DMS53 (cell line): ENCODE data around the gene ARL1.
"Not testable (repeated sequence)": the region's sequence is repeated elsewhere in the genome, so short reads cannot be mapped to it uniquely, and the experiment has no call there.

Experiments used
- DNase-seq: peaks from one replicate; lab custom pipeline; 2025; lab: John Stamatoyannopoulos, UW

ARL1 gene

DNA sequence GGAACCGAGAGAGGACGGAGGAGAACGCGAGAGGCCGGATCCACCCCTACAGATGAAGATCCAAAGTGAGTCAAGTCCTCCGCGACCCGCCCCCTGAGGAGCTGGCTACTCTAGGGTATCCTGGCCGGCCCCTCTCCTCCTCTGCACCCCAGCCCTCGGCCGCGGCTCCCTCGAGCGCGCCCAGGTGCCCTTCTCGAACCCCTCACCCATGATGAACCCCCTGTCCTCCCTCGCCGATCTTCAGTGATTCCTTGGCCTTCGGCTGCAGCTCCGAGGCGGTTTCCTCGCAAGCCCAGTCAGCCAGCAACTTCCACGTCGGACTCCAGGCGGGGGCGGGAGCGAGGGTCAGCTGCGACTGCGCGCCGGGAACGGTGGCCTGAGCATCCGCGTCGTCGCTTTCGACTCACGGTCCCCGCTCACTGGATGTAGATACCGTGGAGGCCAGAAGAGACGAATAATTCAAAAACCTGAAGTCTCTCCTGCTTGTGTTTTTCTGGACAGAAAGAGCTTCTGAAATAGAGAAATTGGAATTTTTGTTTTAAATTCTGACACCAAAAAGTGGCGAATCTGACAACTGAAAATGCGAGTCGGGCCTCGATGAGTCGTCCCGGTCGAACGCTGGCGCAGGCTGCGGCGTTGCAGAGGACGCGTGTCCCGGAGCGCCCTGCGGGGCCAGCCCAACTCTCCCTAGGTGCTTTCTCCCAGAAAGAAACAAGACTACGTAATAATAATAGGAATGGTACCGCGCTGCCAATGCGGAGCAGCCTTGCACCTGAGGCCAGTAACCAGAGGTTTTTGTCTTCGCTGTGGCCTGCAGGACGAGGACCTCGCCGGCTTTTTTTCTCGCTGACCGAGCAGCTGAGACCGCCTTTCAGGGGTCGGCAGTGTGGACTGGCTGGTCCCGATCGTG is at the start of gene ARL1:
Gene ARL1 (minus strand): TSS at position 337 of the 910 bp plus-strand sequence. CDS start 127 bp downstream, at position 210.
- peak; percentile 96 for DNase-seq

DNA sequence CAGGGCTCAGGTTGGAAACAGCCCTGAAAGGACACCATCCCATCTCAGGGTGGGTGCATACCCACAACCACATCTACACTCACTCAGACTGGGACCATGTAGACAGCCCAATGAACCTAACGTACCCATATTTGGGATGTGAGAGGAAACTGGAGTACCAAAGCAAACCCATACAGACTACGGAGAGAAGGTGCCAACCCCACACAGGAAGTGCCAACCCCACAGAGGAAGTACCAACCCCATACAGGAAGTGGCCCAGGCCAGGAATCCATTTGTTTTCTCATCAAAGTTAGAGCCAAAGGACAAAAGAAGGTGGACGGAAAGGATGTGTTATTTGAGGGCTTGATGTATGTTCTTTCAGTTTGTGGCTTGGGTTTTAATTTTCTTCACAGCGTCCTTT is 48.1 kb upstream of the ARL1 start:
- no peak for DNase-seq

GRCh38 chr12:101441461-101442224 is 34.1 kb upstream of the ARL1 start:
- DNase-seq = no peak

GRCh38 chr12:101439236-101439635 is 31.7 kb upstream of the ARL1 start:
- DNase-seq = no peak

- peak; percentile 25 for DNase-seq
Observed at GRCh38 chr12:101436136-101436535, 28.6 kb upstream of the ARL1 start.

- DNase-seq = no peak
Observed at GRCh38 chr12:101430456-101430855, 22.9 kb upstream of the ARL1 start.

DNA sequence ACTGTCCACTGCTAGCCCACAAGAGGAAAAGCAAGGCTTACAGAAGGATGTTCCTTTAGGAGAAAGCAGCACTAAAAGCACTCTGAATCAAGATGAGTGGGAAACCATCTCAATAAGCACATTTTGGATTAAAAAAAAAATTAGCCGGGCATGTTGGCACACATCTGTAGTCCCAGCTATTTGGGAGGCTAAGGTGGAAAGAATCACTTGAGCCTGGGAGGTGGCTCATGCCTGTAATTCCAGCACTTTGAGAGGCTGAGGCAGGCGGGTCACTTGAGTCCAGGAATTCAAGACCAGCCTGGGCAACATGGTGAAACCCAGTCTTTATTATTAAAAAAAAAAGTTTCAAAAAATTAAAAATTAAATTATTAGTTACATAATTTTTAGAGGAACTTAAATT is 17.0 kb upstream of the ARL1 start:
- no peak for DNase-seq

GRCh38 chr12:101422066-101422465 is 14.5 kb upstream of the ARL1 start:
- not testable (repeated sequence) for DNase-seq

- DNase-seq = no peak
Observed at GRCh38 chr12:101415228-101415627, 7.7 kb upstream of the ARL1 start.

GRCh38 chr12:101414533-101415119 is 7.1 kb upstream of the ARL1 start:
- peak; percentile 84 for DNase-seq

GRCh38 chr12:101410169-101410568 is 2.6 kb upstream of the ARL1 start:
- not testable (repeated sequence) for DNase-seq

DNA sequence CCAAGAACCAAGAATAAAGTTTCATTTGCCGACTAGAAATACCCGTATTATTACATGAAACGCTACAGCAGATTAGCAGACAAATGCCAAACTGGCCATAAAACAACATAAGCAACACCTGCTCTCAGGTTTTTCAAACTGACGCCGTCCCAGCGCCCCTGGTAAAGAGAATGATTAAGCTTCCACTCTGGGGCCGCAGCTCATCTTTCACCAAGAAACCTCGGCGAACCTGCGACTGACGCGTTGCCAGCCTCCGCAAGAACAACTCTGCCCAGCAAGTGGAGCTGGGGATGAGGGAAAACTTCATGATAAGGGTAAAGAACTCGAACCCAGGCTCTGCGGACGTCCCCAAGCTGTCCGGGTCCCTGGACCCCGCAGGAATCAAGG is 530 bp downstream of the ARL1 start:
- DNase-seq = peak; percentile 73

DNA sequence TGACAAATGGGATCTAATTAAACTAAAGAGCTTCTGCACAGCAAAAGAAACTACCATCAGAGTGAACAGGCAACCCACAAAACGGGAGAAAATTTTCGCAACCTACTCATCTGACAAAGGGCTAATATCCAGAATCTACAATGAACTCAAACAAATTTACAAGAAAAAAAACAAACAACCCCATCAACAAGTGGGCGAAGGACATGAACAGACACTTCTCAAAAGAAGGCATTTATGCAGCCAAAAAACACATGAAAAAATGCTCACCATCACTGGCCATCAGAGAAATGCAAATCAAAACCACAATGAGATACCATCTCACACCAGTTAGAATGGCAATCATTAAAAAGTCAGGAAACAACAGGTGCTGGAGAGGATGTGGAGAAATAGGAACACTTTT is 16.4 kb downstream of the ARL1 start:
- not testable (repeated sequence) for DNase-seq

GRCh38 chr12:101379149-101379548 is 28.4 kb downstream of the ARL1 start:
- no peak for DNase-seq

DNA sequence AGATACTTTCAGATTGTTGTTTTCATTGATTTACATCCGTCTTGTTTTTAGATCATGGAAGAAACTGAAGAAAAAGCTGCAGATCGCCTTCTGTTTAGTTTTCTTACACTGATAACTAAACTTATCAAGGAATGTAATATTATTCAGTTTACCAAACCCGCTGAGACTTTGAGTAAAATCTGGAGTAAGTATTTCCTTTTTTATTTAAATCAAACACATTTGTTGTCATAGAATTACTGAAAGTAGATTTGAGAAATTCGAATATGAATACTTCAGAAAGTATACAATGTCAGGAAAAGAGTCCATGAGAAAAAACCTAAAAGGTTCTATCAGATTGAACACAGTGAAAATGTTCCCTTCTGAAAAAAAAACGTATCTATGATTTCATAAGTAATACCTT is 32.0 kb downstream of the ARL1 start:
- DNase-seq = no peak

DNA sequence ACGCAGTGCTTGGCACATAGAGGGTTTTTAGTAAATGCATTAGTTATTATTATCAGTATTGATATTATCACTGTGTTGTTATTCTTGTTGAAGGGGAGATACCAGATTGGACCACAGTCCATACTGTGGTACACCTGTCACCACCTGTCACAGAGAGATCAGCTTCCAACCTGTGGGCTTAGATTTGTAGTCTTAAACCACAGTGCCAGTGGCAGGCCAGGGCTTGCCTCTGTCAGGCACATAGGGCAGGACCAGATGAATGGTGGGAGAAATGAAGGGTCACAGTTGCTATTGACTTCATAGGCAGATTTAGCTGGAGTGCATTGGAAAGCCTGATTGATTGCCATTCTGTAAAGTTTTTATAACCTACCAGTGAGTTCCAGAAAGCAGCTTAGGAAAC is 35.1 kb downstream of the ARL1 start:
- no peak for DNase-seq

DNA sequence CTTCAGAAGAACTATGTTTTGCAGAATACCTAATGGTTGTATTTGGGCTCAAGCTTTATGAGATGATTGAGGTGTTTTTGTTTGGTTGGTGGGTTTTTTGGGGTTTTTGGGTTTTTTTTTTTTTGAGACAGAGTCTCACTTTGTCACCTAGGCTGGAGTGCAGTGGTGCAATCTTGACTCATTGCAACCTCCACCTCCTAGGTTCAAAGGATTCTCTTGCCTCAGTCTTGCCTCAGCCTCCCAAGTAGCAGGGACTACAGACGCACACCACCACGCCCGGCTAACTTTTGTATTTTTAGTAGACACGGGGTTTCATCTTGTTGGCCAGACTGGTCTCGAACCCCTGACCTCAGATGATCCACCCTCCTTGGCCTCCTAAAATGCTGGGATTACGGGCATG is 39.6 kb downstream of the ARL1 start:
- DNase-seq = no peak

- DNase-seq = no peak
Observed at GRCh38 chr12:101361455-101361854, 46.1 kb downstream of the ARL1 start.

DNA sequence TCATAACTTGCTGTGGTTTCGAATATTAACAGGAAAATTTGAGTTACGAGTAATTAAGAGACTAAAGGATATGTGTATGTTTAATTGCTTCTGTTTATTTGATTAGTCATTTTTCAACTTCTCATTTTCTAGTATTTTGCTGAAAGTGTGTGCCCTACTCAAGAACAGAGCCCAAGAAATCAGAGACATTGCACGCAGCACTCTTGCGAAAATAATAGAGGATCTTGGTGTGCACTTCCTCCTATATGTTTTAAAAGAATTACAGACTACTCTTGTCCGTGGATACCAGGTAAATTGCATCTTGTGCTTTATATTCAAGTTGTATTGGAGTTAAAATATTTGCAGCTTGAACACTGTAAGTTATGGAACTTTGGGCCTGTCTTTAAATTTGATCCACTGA is 50.8 kb downstream of the ARL1 start:
- DNase-seq = no peak

- no peak for DNase-seq
Observed at GRCh38 chr12:101351682-101352081, 55.9 kb downstream of the ARL1 start.

DNA sequence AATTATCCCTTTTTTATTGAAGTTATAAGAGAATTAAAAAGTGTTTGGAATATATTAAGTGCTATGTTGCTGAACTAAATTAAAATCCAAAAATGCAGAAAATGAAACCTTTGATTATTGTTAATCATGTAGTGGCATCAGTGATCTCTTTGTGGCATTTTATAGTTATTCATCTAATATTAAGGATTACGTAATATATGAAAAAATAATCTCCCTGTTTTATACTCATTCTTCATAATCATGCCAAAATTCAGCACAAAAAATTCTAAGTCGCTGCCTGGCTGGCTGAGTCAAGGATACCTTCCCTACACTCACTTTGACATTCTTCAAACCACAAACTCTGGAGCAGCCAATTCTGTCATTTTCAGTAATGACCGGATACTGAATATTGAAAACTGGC is 63.7 kb downstream of the ARL1 start:
- no peak for DNase-seq
